ENCODE results near the gene HERPUD2.
"Not testable (repeated sequence)": the region's sequence is repeated elsewhere in the genome, so short reads cannot be mapped to it uniquely, and the experiment has no call there.

The HERPUD2 gene

GRCh38 chr7:35599061-35599460, 95.9 kb downstream of the HERPUD2 start:
- DNase-seq (ENCODE audit: extremely low read depth, insufficient read length), result no peak
- Histone ChIP-seq H3K36me3 (ENCODE audit: control insufficient read depth, insufficient read depth, low read length) (no peaks in the 10 kb centered on the region), H3K4me3 (replicated peaks; ENCODE audit: low read depth, low read length) (no peak overlapping the region), H3K27me3 (replicated peaks; ENCODE audit: control insufficient read depth, insufficient read depth, low read length) (0 out of 2 replicates have a peak, but pooled peaks cover 1% of the 10 kb centered on the region)
- TF ChIP-seq, protein P1, sequence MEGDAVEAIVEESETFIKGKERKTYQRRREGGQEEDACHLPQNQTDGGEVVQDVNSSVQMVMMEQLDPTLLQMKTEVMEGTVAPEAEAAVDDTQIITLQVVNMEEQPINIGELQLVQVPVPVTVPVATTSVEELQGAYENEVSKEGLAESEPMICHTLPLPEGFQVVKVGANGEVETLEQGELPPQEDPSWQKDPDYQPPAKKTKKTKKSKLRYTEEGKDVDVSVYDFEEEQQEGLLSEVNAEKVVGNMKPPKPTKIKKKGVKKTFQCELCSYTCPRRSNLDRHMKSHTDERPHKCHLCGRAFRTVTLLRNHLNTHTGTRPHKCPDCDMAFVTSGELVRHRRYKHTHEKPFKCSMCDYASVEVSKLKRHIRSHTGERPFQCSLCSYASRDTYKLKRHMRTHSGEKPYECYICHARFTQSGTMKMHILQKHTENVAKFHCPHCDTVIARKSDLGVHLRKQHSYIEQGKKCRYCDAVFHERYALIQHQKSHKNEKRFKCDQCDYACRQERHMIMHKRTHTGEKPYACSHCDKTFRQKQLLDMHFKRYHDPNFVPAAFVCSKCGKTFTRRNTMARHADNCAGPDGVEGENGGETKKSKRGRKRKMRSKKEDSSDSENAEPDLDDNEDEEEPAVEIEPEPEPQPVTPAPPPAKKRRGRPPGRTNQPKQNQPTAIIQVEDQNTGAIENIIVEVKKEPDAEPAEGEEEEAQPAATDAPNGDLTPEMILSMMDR (IDR thresholded peaks at IDR 0.05; ENCODE audit: insufficient read depth, low read length, poor library complexity, severe bottlenecking), result no peak

DNA sequence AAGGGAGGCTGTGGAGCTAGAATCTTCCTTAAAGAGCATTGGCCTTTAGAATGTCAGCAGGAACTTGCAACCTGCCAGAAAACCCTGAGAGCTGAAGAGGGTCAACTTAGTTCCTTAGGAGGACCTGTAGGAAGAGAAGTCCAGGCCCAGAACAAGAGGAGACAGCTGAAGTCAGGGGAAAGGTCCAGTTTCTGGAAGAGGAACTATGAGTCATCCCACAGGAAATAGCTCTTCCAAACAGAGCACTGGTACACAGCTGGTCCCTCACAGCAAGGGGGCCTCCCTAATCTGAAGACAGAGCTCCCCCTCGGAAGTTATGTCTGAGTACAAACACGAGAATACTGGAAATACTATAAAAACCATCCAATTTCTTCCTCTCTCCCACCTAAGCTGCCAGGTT, 98.9 kb downstream of the HERPUD2 start:
- TF ChIP-seq, protein P1 (IDR thresholded peaks at IDR 0.05; ENCODE audit: insufficient read depth, low read length, poor library complexity, severe bottlenecking), result no peak
- no peak overlapping the region for H3K4me3 ChIP-seq (replicated peaks; ENCODE audit: low read depth, low read length)
- DNase-seq (ENCODE audit: extremely low read depth, insufficient read length), result no peak
- no peaks in the 10 kb centered on the region for H3K36me3 ChIP-seq (ENCODE audit: control insufficient read depth, insufficient read depth, low read length)
- no peaks in the 10 kb centered on the region for H3K27me3 ChIP-seq (replicated peaks; ENCODE audit: control insufficient read depth, insufficient read depth, low read length)

DNA sequence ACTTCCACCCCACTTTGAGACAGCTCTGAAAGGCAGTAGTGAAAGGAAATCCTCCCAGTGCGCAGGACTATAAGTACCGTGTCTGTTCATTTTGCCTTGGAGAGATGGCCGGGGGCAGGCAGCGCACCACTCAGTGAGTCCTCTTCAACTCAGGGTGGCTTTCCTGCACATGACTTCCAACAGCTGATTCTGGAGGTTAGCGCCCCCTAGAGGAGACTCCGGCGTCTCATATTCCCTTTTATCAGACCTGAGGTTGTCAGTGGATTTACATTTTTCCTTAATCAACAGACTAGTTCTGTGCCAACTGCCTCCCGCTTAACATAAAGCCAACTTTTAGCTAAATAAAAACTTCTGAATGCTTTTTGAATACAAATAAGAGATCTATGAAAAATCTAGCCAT, 101.0 kb downstream of the HERPUD2 start:
- Histone ChIP-seq H3K4me3 (replicated peaks; ENCODE audit: low read depth, low read length) (no peak overlapping the region), H3K36me3 (ENCODE audit: control insufficient read depth, insufficient read depth, low read length) (no peaks in the 10 kb centered on the region), H3K27me3 (replicated peaks; ENCODE audit: control insufficient read depth, insufficient read depth, low read length) (no peaks in the 10 kb centered on the region; the same call in 1 of the 2 replicates)
- TF ChIP-seq, protein P1 (IDR thresholded peaks at IDR 0.05; ENCODE audit: insufficient read depth, low read length, poor library complexity, severe bottlenecking), result peak; percentile 46
- DNase-seq (ENCODE audit: extremely low read depth, insufficient read length), result no peak

DNA sequence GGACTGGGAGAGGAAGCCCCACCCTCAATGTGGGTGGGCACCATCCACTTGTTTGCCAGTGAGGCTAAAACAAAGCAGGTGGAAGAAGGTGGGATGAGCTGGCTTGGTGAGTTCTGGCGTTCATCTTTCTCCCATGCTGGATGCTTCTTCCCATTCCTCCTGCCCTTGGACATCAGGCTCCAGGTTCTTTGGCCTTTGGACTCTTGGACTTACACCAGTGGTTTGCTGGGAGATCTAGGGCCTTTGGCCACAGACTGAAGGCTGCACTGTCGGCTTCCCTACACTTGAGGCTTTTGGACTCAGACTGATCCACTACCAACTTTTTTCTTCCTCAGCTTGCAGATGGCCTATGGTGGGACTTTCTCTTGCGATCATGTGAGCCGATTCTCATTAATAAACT, 106.3 kb downstream of the HERPUD2 start:
- TF ChIP-seq, protein P1 (IDR thresholded peaks at IDR 0.05; ENCODE audit: insufficient read depth, low read length, poor library complexity, severe bottlenecking), result no peak
- H3K4me3 ChIP-seq (replicated peaks; ENCODE audit: low read depth, low read length), result no peak overlapping the region
- H3K36me3 ChIP-seq (ENCODE audit: control insufficient read depth, insufficient read depth, low read length), result no peaks in the 10 kb centered on the region
- no peak for DNase-seq (ENCODE audit: extremely low read depth, insufficient read length)
- H3K27me3 ChIP-seq (replicated peaks; ENCODE audit: control insufficient read depth, insufficient read depth, low read length), result peaks cover 1% of the 10 kb centered on the region; the same call in 1 of the 2 replicates

- no peak for DNase-seq (ENCODE audit: extremely low read depth, insufficient read length)
- TF ChIP-seq, protein P1 (IDR thresholded peaks at IDR 0.05; ENCODE audit: insufficient read depth, low read length, poor library complexity, severe bottlenecking), result no peak
- no peak overlapping the region for H3K4me3 ChIP-seq (replicated peaks; ENCODE audit: low read depth, low read length)
- peaks cover 1% of the 10 kb centered on the region for H3K27me3 ChIP-seq (replicated peaks; ENCODE audit: control insufficient read depth, insufficient read depth, low read length)
- H3K36me3 ChIP-seq (ENCODE audit: control insufficient read depth, insufficient read depth, low read length), result no peaks in the 10 kb centered on the region
Measured at GRCh38 chr7:35584990-35585389, 109.9 kb downstream of the HERPUD2 start.

DNA sequence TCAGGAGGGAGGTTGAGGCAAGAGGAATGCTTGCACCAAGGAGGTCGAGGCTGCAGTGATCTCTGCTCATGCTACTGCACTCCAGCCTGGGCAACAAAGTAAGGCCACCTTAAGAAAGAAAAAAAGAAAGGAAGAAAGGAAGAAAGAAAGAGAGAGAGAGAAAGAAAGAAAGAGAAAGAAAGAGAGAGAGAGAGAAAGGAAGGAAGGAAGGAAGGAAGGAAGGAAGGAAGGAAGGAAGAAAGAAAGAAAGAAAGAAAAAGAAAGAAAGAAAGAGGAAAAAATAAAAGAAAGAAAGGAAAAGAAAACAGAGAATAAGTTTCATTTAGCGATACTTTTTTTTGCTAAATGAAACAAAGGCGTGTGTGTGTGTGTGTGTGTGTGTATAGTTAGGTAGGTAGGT, 110.4 kb downstream of the HERPUD2 start:
- DNase-seq (ENCODE audit: extremely low read depth, insufficient read length); H3K27me3 ChIP-seq (replicated peaks; ENCODE audit: control insufficient read depth, insufficient read depth, low read length); H3K4me3 ChIP-seq (replicated peaks; ENCODE audit: low read depth, low read length); H3K36me3 ChIP-seq (ENCODE audit: control insufficient read depth, insufficient read depth, low read length): not testable (repeated sequence)

Data from GM06990 (cell line).